Keratinocyte (primary cell): ENCODE results near the gene SLC28A3. TPM values are rescaled to one million over a fixed set of nuclear protein-coding genes. Genes with fewer than 3 reads are reported as not detected.

Experiments
- DNase-seq: peaks from one replicate; pipeline ENCODE4 v3.0.0-alpha.2; 2011; ENCODE audit warnings: low read depth, missing footprints, low spot score
- FAIRE-seq: peaks from 2 replicates; lab custom pipeline; 2011; peaks lifted over from hg19 to GRCh38; lab: Jason Lieb, UNC
- H2AFZ ChIP-seq: 2 replicates; pipeline ENCODE4 v1.6.0; 2012; ENCODE audit warnings: low read length, control low read depth, inconsistent platforms; ENCODE audit not compliant: control insufficient read depth
- H3K27ac ChIP-seq: 2 replicates; pipeline ENCODE4 v1.5.1; 2011; ENCODE audit warnings: low read length; ENCODE audit not compliant: control insufficient read depth, insufficient read depth
- H3K27me3 ChIP-seq: 3 replicates; pipeline ENCODE4 v1.6.0; 2011; ENCODE audit warnings: low read length; ENCODE audit not compliant: control insufficient read depth, insufficient read depth; ENCODE audit errors: extremely low read depth
- H3K36me3 ChIP-seq, 2 experiments: 2 replicates in 1 of 2; 3 replicates in 1 of 2; pipeline ENCODE4 v1.5.1; 2011; ENCODE audit warnings: low read length in 2 of 2, mild to moderate bottlenecking in 1 of 2; ENCODE audit not compliant: control insufficient read depth in 2 of 2, insufficient read depth in 2 of 2; ENCODE audit errors: extremely low read depth in 1 of 2
- H3K4me1 ChIP-seq: 3 replicates; pipeline ENCODE4 v1.5.1; 2011; ENCODE audit warnings: low read length; ENCODE audit not compliant: control insufficient read depth, insufficient read depth; ENCODE audit errors: extremely low read depth
- H3K4me2 ChIP-seq: 3 replicates; pipeline ENCODE4 v1.6.0; 2011; ENCODE audit warnings: low read depth, low read length; ENCODE audit not compliant: control insufficient read depth, insufficient read depth; ENCODE audit errors: extremely low read depth
- H3K4me3 ChIP-seq, 3 experiments: fragments of 200-600 bp in 1 of 3; sonication (generic) in 1 of 3; 2 replicates in 2 of 3; 3 replicates in 1 of 3; pipeline ENCODE4 v1.5.1; 2011 to 2016; ENCODE audit warnings: low read length in 3 of 3, mild to moderate bottlenecking in 3 of 3, control low read depth in 2 of 3, inconsistent platforms in 1 of 3, low read depth in 1 of 3, mixed read lengths in 1 of 3, mixed run types in 1 of 3, moderate library complexity in 1 of 3; ENCODE audit not compliant: control insufficient read depth in 2 of 3, insufficient read depth in 2 of 3; ENCODE audit errors: extremely low read depth in 1 of 3
- H3K79me2 ChIP-seq: 2 replicates; pipeline ENCODE4 v1.6.0; 2012; ENCODE audit warnings: low read length; ENCODE audit not compliant: control insufficient read depth, insufficient read depth
- H3K9ac ChIP-seq: 3 replicates; pipeline ENCODE4 v1.6.0; 2011; ENCODE audit warnings: low read length; ENCODE audit not compliant: control insufficient read depth, insufficient read depth; ENCODE audit errors: extremely low read depth
- H3K9me1 ChIP-seq: 3 replicates; pipeline ENCODE4 v1.6.0; 2011; ENCODE audit warnings: low read length; ENCODE audit not compliant: control insufficient read depth, insufficient read depth; ENCODE audit errors: extremely low read depth
- H3K9me3 ChIP-seq: 2 replicates; pipeline ENCODE4 v1.5.1; 2012; ENCODE audit warnings: low read depth, low read length; ENCODE audit not compliant: control insufficient read depth
- H4K20me1 ChIP-seq: 3 replicates; pipeline ENCODE4 v1.6.0; 2011; ENCODE audit warnings: low read length; ENCODE audit not compliant: control insufficient read depth, insufficient read depth; ENCODE audit errors: extremely low read depth
- CTCF ChIP-seq, 3 experiments: IDR thresholded peaks in 1 of 3; conservative IDR thresholded peaks in 1 of 3; optimal IDR thresholded peaks in 1 of 3; 2 replicates in 2 of 3; 3 replicates in 1 of 3; pipeline versions ENCODE3 to v1.5.1; 2011; ENCODE audit warnings: low read length in 3 of 3, mild to moderate bottlenecking in 3 of 3, moderate library complexity in 2 of 3, control low read depth in 1 of 3, inconsistent platforms in 1 of 3; ENCODE audit not compliant: insufficient read depth in 2 of 3; ENCODE audit errors: extremely low read depth in 1 of 3
- EZH2 ChIP-seq: IDR thresholded peaks from one replicate; pipeline ENCODE4 v1.6.1; 2012; ENCODE audit warnings: inconsistent platforms, mild to moderate bottlenecking, low read length, moderate library complexity
- dilution Hi-C: fragments of 300-500 bp; cut with MboI; formaldehyde crosslinking; loops from one replicate; pipeline ENCODE4 v1.7.0; 2020; ENCODE audit warnings: low sequenced_read_pairs; ENCODE audit not compliant: extremely low pct_ligation_motif_present
- polyA plus RNA-seq, 5 experiments: library from polyadenylated mRNA; depleted of rRNA in 3 of 5; stranded (reverse) in 3 of 5; stranded (forward) in 1 of 5; unstranded in 1 of 5; fragments of >200 nt; gene quantifications; 1 replicate in 1 of 5; 2 replicates in 3 of 5; 3 replicates in 1 of 5; pipeline versions ENCODE4 v1.2.1 to v1.2.3, GENCODE V29; 2011 to 2012; ENCODE audit warnings: missing spikeins in 2 of 5, low read depth in 1 of 5, low replicate concordance in 1 of 5

Gene SLC28A3
- polyA plus RNA-seq, 1 donor (not counting 4 experiments of a cell fraction or from before 2014, with no cell fraction given), result 2.4 TPM

- no peak overlapping the region for H3K9ac ChIP-seq
- DNase-seq (no peak), FAIRE-seq (no peak)
- no peaks in the 10 kb centered on the region for H3K36me3 ChIP-seq
- no peak overlapping the region for H3K4me3 ChIP-seq
- no peaks in the 10 kb centered on the region for H3K27me3 ChIP-seq
- H3K4me2 ChIP-seq, result no peak overlapping the region
- dilution Hi-C loops, result no loop called here
- H2AFZ ChIP-seq, result no peak overlapping the region
- peaks cover 7% of the 10 kb centered on the region for H3K4me1 ChIP-seq
- no peaks in the 10 kb centered on the region for H3K9me3 ChIP-seq
- H4K20me1 ChIP-seq, result no peaks in the 10 kb centered on the region
- no peak for TF ChIP-seq CTCF (optimal IDR thresholded peaks at IDR 0.05 in 1 of 3, IDR thresholded peaks at IDR 0.05 in 1 of 3, conservative IDR thresholded peaks at IDR 0.05 in 1 of 3; ENCODE audit: extremely low read depth in 1 of 3, insufficient read depth in 2 of 3, low read length in 3 of 3)
- no peak for TF ChIP-seq EZH2
- no peaks in the 10 kb centered on the region for H3K9me1 ChIP-seq
- H3K79me2 ChIP-seq, result no peaks in the 10 kb centered on the region
- H3K27ac ChIP-seq, result no peak overlapping the region
These were observed 47.3 kb upstream of the SLC28A3 start for GRCh38 chr9:84387821-84388220.

GRCh38 chr9:84386753-84387152 is 46.2 kb upstream of the SLC28A3 start:
- dilution Hi-C loops, result no loop called here
- Histone ChIP-seq H3K9me1 (no peaks in the 10 kb centered on the region), H3K4me3 (no peak overlapping the region), H3K9me3 (no peaks in the 10 kb centered on the region), H3K4me2 (no peak overlapping the region), H3K9ac (no peak overlapping the region), H3K79me2 (no peaks in the 10 kb centered on the region), H4K20me1 (no peaks in the 10 kb centered on the region), H2AFZ (no peak overlapping the region), H3K36me3 (no peaks in the 10 kb centered on the region), H3K4me1 (peaks cover 7% of the 10 kb centered on the region), H3K27me3 (no peaks in the 10 kb centered on the region), H3K27ac (no peak overlapping the region)
- FAIRE-seq, result no peak
- no peak for DNase-seq
- TF ChIP-seq EZH2 (no peak), CTCF (optimal IDR thresholded peaks at IDR 0.05 in 1 of 3, IDR thresholded peaks at IDR 0.05 in 1 of 3, conservative IDR thresholded peaks at IDR 0.05 in 1 of 3; ENCODE audit: extremely low read depth in 1 of 3, insufficient read depth in 2 of 3, low read length in 3 of 3) (no peak)
